Endothelial cell of umbilical vein (primary cell): Measurements from ENCODE around the gene COBLL1. TPM values are rescaled to one million over a fixed set of nuclear protein-coding genes. Genes with fewer than 3 reads are reported as not detected.

Experiments
- BruUV-seq: library from RNA; stranded (reverse); fragments of 400-500 nt; replicated peaks from 2 replicates; lab custom pipeline; 2021; lab: Mats Ljungman, UMichigan
- CTCF ChIA-PET: fragments of 300-600, 350-600 bp; sonication (Branson Sonifier 250); formaldehyde crosslinking; loops from one replicate; lab custom pipeline; 2021; ENCODE audit warnings: antibody characterized with exemption, inconsistent platforms; lab: Charles Lee
- POLR2A ChIA-PET: fragments of 300-600, 350-600 bp; sonication (Branson Sonifier 250); formaldehyde crosslinking; loops from one replicate; lab custom pipeline; 2021; ENCODE audit warnings: antibody characterized with exemption, inconsistent platforms; lab: Charles Lee
- DNase-seq: peaks from one replicate; pipeline ENCODE4 v3.0.0-alpha.2; 2011; ENCODE audit warnings: low read depth, low spot score
- FAIRE-seq: peaks from 2 replicates; lab custom pipeline; 2011; peaks lifted over from hg19 to GRCh38; lab: Jason Lieb, UNC
- H2AFZ ChIP-seq: 2 replicates; pipeline ENCODE4 v1.6.0; 2012; ENCODE audit warnings: low read depth, low read length, control low read depth, inconsistent platforms
- H3K27ac ChIP-seq: 2 replicates; pipeline ENCODE4 v1.5.1; 2011; ENCODE audit warnings: low read depth, mild to moderate bottlenecking, control low read depth, low read length, moderate library complexity; ENCODE audit not compliant: insufficient read depth
- H3K27me3 ChIP-seq, 2 experiments: 2 replicates each; pipeline versions ENCODE4 v1.6.0 to v1.6.1; 2011; ENCODE audit warnings: low read length in 2 of 2, mixed read lengths in 1 of 2; ENCODE audit not compliant: control insufficient read depth in 2 of 2, insufficient read depth in 2 of 2
- H3K36me3 ChIP-seq, 2 experiments: 2 replicates in 1 of 2; 3 replicates in 1 of 2; pipeline ENCODE4 v1.5.1; 2011; ENCODE audit warnings: low read length in 2 of 2, mild to moderate bottlenecking in 1 of 2, moderate library complexity in 1 of 2; ENCODE audit not compliant: control insufficient read depth in 2 of 2, insufficient read depth in 2 of 2; ENCODE audit errors: extremely low read depth in 1 of 2
- H3K4me1 ChIP-seq: 3 replicates; pipeline ENCODE4 v1.5.1; 2011; ENCODE audit warnings: mild to moderate bottlenecking, low read length; ENCODE audit not compliant: control insufficient read depth, insufficient read depth; ENCODE audit errors: extremely low read depth
- H3K4me2 ChIP-seq: 2 replicates; pipeline ENCODE4 v1.6.1; 2011; ENCODE audit warnings: low read length, control low read depth, mixed read lengths; ENCODE audit not compliant: insufficient read depth
- H3K4me3 ChIP-seq, 3 experiments: fragments of 200-600 bp in 1 of 3; sonication (generic), shearing (Covaris generic) in 1 of 3; replicated peaks in 1 of 3; 2 replicates each; pipeline ENCODE4 v1.5.1; 2011 to 2016; ENCODE audit warnings: control low read depth in 3 of 3, low read length in 3 of 3, mild to moderate bottlenecking in 2 of 3, inconsistent platforms in 1 of 3, low read depth in 1 of 3, moderate library complexity in 1 of 3; ENCODE audit not compliant: insufficient read depth in 1 of 3
- H3K79me2 ChIP-seq: 2 replicates; pipeline ENCODE4 v1.6.0; 2012; ENCODE audit warnings: low read length, inconsistent platforms; ENCODE audit not compliant: control insufficient read depth, insufficient read depth
- H3K9ac ChIP-seq: replicated peaks from 2 replicates; pipeline ENCODE3; 2011; ENCODE audit warnings: low read length, control low read depth; ENCODE audit not compliant: insufficient read depth; ENCODE audit errors: extremely low read depth
- H3K9me1 ChIP-seq: replicated peaks from 3 replicates; pipeline ENCODE4 v1.6.0; 2011; ENCODE audit warnings: mild to moderate bottlenecking, low read length; ENCODE audit not compliant: control insufficient read depth, insufficient read depth; ENCODE audit errors: extremely low read depth
- H3K9me3 ChIP-seq: replicated peaks from 2 replicates; pipeline ENCODE4 v1.5.1; 2012; ENCODE audit warnings: low read length, inconsistent platforms; ENCODE audit not compliant: control insufficient read depth, insufficient read depth
- H4K20me1 ChIP-seq: replicated peaks from 2 replicates; pipeline ENCODE3; 2011; ENCODE audit warnings: mild to moderate bottlenecking, low read length; ENCODE audit not compliant: control insufficient read depth, insufficient read depth; ENCODE audit errors: extremely low read depth
- CTCF ChIP-seq, 2 donors: IDR thresholded peaks; 1 replicate in 1 of 2; 2 replicates in 1 of 2; pipeline ENCODE4 v1.5.1; 2011; ENCODE audit warnings: low read length in 2 of 2, mild to moderate bottlenecking in 2 of 2, moderate library complexity in 2 of 2, control low read depth in 1 of 2, inconsistent platforms in 1 of 2, low read depth in 1 of 2; ENCODE audit not compliant: insufficient read depth in 1 of 2; ENCODE audit errors: extremely low read depth in 1 of 2
- EZH2 ChIP-seq: IDR thresholded peaks from 2 replicates; pipeline ENCODE4 v1.6.1; 2012; ENCODE audit warnings: borderline replicate concordance, low read depth, mild to moderate bottlenecking, moderate library complexity, low read length, inconsistent platforms; ENCODE audit not compliant: severe bottlenecking
- FOS ChIP-seq: IDR thresholded peaks from 2 replicates; pipeline ENCODE4 v1.6.1; 2011; ENCODE audit warnings: mild to moderate bottlenecking, low read length, moderate library complexity, borderline replicate concordance; ENCODE audit not compliant: insufficient read depth
- GATA2 ChIP-seq: IDR thresholded peaks from 2 replicates; pipeline ENCODE4 v1.7.0; 2011; ENCODE audit warnings: low read depth, mild to moderate bottlenecking, moderate library complexity, mixed read lengths, low read length; ENCODE audit not compliant: insufficient read length, insufficient read depth
- JUN ChIP-seq: IDR thresholded peaks from 2 replicates; pipeline ENCODE4 v1.6.1; 2011; ENCODE audit warnings: borderline replicate concordance, low read depth; ENCODE audit not compliant: insufficient read length, insufficient read depth
- MAX ChIP-seq: IDR thresholded peaks from 2 replicates; pipeline ENCODE4 v1.6.1; 2011; ENCODE audit not compliant: insufficient read depth, insufficient read length
- MYC ChIP-seq: IDR thresholded peaks from one replicate; pipeline ENCODE4 v1.6.1; 2011; ENCODE audit warnings: mild to moderate bottlenecking, low read depth, low read length
- POLR2A ChIP-seq: IDR thresholded peaks from 2 replicates; pipeline ENCODE4 v1.6.1; 2012; ENCODE audit warnings: low read depth, mild to moderate bottlenecking, control low read depth, low read length
- POLR2AphosphoS5 ChIP-seq: IDR thresholded peaks from 2 replicates; pipeline ENCODE4 v1.6.1; 2012; ENCODE audit warnings: low read depth, mild to moderate bottlenecking, control low read depth, low read length, moderate library complexity; ENCODE audit not compliant: insufficient read depth
- dilution Hi-C: fragments of 300-500 bp; cut with MboI; formaldehyde crosslinking; loops from one replicate; pipeline ENCODE4 v1.15.0; 2019; ENCODE audit warnings: low sequenced_read_pairs; ENCODE audit not compliant: extremely low pct_ligation_motif_present
- intact Hi-C: fragments of 100-400 bp; cut with micrococcal nuclease; formaldehyde crosslinking; loops from one replicate; pipeline ENCODE4 v1.10.0; 2022
- polyA plus RNA-seq, 4 experiments: library from polyadenylated mRNA; depleted of rRNA in 3 of 4; stranded (reverse) in 3 of 4; unstranded in 1 of 4; fragments of >200 nt; gene quantifications; 2 replicates each; pipeline versions ENCODE4 v1.2.1 to v1.2.3, GENCODE V29; 2011 to 2012; ENCODE audit warnings: missing spikeins in 1 of 4
- total RNA-seq: library from RNA; stranded (reverse); gene quantifications from 2 replicates; pipeline ENCODE4 v1.2.3, GENCODE V29; 2021

COBLL1 gene
- total and polyA plus RNA-seq, 2 donors (not counting 3 experiments of a cell fraction or from before 2014, with no cell fraction given), result 9.1 to 38.4 TPM

- Histone ChIP-seq H3K9me3 (no peaks in the 10 kb centered on the region), H3K4me1 (no peaks in the 10 kb centered on the region), H3K27ac (no peak overlapping the region), H3K4me3 (no peak overlapping the region), H3K9me1 (no peaks in the 10 kb centered on the region), H3K79me2 (no peaks in the 10 kb centered on the region), H3K4me2 (no peak overlapping the region), H2AFZ (no peak overlapping the region), H3K36me3 (no peaks in the 10 kb centered on the region), H3K27me3 (no peaks in the 10 kb centered on the region), H3K9ac (no peak overlapping the region), H4K20me1 (no peaks in the 10 kb centered on the region)
- POLR2A ChIA-PET, result no interaction called here
- CTCF ChIA-PET, result no interaction called here
- no peak for TF ChIP-seq POLR2A
- no peak for TF ChIP-seq JUN
- TF ChIP-seq GATA2, result no peak
- TF ChIP-seq MAX, result no peak
- TF ChIP-seq CTCF (IDR thresholded peaks at IDR 0.05; ENCODE audit: extremely low read depth in 1 of 2, insufficient read depth in 1 of 2, low read depth in 1 of 2, low read length in 2 of 2), result no peak
- no peak for TF ChIP-seq MYC
- TF ChIP-seq FOS, result no peak
- TF ChIP-seq EZH2, result no peak
- TF ChIP-seq POLR2AphosphoS5, result no peak
- intact Hi-C loops, result no loop called here
- BruUV-seq, result no TSS peak
- DNase-seq (no peak), FAIRE-seq (no peak)
- dilution Hi-C loops, result no loop called here
These were observed 23.2 kb downstream of the COBLL1 start for GRCh38 chr2:164818149-164819136.
